HG03439 (cell line): Measurements from ENCODE around the gene COL21A1.
"Not testable (repeated sequence)": the region's sequence is repeated elsewhere in the genome, so short reads cannot be mapped to it uniquely, and the experiment has no call there.

Experiments used
- ATAC-seq: cut with Tn5 transposase; IDR thresholded peaks from one replicate; pipeline ENCODE4 v1.9.1; 2021; ENCODE audit warnings: mild to moderate bottlenecking, moderate library complexity; ENCODE audit not compliant: unreplicated experiment

Gene COL21A1

GRCh38 chr6:56021943-56022342 lies 225.4 kb downstream of the COL21A1 start:
- no peak for ATAC-seq

- no peak for ATAC-seq
Measured at GRCh38 chr6:56019973-56020372, 227.4 kb downstream of the COL21A1 start.

- ATAC-seq = no peak
Measured at GRCh38 chr6:56017198-56017597, 230.2 kb downstream of the COL21A1 start.

GRCh38 chr6:56014039-56014438 lies 233.3 kb downstream of the COL21A1 start:
- ATAC-seq = not testable (repeated sequence)

GRCh38 chr6:56009636-56010035 lies 237.7 kb downstream of the COL21A1 start:
- ATAC-seq = no peak
